AG09319 (cell line): ENCODE results near the gene EFR3B.

Experiments
- DNase-seq: peaks from one replicate; pipeline ENCODE4 v3.0.0-alpha.2; 2010; ENCODE audit warnings: low read depth; ENCODE audit errors: extremely low read depth
- TF ChIP-seq, protein P1 (sequence below): IDR thresholded peaks from 2 replicates; pipeline ENCODE4 v1.5.1; 2011; ENCODE audit warnings: low read depth, mild to moderate bottlenecking, inconsistent platforms, low read length, moderate library complexity

EFR3B gene

DNA sequence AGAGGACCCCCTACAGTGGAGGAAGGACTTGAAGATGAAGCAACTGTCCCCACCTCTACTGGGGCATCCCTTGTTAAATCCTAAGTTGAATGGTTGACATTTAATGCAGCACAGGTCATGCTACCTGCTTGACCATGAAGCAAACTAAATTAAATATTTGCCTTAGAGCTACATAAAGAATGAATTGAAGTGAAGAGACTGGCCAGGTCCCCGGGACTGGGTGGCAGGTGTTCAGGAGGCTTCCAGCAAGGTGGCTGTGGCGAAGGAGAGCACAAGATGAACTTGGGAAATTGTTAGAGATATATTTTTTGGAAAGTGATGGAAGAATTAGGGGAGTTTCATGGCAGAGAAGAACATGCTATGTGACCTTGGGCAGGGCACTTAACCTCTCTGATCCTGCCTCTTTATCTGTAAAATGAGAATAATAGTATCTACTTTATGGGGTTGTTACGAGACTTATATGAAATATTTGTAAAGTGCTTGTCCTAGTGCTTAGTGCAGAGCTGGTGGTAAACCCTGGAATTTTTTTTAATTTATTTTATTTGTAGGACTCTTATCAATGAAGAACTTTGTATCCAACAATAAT lies 37.3 kb downstream of the EFR3B start:
- no peak for DNase-seq
- TF ChIP-seq, protein P1, sequence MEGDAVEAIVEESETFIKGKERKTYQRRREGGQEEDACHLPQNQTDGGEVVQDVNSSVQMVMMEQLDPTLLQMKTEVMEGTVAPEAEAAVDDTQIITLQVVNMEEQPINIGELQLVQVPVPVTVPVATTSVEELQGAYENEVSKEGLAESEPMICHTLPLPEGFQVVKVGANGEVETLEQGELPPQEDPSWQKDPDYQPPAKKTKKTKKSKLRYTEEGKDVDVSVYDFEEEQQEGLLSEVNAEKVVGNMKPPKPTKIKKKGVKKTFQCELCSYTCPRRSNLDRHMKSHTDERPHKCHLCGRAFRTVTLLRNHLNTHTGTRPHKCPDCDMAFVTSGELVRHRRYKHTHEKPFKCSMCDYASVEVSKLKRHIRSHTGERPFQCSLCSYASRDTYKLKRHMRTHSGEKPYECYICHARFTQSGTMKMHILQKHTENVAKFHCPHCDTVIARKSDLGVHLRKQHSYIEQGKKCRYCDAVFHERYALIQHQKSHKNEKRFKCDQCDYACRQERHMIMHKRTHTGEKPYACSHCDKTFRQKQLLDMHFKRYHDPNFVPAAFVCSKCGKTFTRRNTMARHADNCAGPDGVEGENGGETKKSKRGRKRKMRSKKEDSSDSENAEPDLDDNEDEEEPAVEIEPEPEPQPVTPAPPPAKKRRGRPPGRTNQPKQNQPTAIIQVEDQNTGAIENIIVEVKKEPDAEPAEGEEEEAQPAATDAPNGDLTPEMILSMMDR: no peak

DNA sequence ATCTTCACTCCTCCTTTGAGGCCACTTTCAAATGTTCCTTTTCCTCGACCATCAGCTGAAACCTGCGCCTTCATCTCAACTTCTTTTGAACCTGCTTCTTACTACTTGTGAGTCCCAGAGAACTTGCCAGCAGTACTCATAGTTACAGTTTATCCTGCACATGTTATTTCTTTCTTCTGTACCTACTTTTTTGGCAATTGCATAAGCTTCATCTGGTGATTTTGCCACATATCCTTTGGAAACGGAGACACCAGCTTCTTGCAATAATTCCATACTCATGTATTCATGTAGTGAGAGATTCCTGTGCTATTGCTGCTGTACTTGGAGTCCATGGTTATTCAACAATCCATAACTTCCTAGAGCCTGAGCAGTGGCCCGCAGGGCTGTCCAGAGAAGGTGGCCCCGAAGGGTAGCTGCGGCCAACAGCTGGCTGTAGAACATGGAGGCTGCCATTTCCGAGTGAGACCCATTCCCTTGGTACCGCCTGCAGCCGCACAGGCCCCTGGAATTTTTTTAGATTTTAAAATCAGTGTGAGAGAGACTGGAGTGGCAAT lies 39.4 kb downstream of the EFR3B start:
- TF ChIP-seq, protein P1: no peak
- DNase-seq: no peak

DNA sequence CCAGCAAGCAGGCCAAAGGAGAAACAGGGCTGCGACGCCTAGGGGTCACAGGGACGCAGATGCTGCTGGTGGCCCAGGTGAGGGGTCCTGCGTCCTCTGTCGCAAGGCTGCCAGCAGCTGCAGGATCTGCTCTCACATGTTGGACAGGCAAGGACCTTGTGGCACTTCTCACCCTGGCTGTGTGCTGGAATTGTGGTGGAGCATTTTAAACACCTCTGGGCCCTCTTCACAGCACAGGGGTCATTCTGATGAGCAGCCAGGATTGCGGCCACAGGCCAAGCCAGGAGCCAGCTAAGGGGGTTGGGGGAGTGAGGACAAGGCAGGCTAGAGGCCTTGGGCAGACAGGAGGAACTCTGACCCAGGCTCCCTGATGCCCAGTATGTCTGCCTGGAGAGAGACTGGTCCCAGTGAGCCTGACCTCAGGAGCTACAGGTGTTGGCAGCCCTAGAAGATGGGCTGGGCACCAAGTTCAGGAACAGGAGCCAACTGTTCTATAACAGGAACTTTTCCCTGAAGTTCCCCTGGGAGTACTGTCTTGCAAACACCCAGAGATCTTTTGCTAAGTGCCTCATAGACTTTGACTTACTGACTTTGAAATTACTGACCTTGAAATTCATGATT lies 40.2 kb downstream of the EFR3B start:
- TF ChIP-seq, protein P1: no peak

DNA sequence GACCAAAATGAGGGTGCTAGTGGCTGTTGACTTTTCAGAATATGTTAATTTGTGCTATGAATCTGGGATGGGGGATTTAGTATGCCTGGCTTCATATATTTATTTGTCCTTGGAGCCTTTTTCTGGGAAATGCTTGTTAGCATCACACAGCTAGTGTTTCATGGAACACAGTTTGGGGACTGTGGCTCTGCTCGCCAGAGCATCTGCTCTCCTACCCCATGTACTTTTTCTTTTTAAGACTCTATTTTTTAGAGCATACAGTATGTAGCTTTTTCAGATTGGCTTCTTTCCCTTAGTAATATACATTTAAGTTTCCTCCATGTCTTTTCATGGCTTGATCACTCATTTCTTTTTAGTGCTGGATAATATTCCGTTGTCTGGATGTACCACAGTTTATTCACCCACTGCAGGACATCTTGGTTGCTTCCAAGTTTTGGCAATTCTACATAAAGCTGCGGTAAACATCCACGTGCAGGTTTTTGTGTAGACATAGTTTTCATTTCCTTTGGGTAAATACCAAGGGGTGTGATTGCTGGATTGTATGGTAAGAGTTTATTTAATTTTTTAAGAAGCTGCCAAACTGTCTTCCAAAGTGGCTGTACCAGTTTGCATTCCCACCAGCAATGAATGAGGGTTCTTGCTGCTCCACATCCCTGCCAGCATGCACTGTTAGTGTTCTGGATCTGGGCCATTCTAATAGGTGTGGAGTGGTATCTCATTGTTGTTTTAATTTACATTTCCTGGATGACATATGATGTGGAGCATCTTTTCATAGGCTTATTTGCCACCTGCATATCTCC lies 44.1 kb downstream of the EFR3B start:
- no peak for DNase-seq
- TF ChIP-seq, protein P1: no peak

More for the DNA sequence above, 40.2 kb downstream of the EFR3B start:
- DNase-seq: no peak

DNA sequence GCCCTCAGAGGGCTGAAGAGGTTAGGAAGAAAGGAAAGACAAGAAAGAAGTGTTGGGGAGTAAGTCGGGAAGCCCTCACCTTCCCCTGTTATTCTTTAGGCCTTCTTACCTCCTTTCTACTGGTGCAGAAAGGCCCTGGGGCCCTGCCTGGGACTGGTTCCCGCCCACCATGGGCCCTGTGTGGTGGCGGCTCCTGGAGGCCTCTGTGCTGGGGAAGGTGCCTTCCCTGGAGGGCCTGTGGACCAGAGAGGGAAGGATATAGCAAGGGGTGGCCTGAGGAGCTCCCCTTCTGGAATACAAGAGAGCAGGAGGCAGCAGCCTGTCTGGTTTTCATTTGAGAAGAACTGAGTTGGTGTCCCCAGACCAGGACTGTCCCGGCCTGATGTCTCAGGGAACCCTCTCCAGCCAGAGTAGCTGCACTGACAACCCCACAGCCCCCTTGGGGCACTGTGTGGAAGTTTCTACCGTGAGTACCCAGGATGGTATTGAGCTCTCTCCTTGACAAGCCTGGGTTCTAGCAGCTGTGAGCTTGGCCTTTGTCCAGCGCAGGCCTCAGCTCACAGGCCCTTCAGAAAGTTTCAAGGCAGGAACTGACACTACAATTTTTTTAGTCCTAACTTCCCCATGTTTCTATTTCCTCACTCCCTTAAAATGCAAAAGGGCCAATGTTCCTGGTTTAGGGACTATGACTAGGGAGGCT lies 47.1 kb downstream of the EFR3B start:
- TF ChIP-seq, protein P1: no peak
- no peak for DNase-seq

DNA sequence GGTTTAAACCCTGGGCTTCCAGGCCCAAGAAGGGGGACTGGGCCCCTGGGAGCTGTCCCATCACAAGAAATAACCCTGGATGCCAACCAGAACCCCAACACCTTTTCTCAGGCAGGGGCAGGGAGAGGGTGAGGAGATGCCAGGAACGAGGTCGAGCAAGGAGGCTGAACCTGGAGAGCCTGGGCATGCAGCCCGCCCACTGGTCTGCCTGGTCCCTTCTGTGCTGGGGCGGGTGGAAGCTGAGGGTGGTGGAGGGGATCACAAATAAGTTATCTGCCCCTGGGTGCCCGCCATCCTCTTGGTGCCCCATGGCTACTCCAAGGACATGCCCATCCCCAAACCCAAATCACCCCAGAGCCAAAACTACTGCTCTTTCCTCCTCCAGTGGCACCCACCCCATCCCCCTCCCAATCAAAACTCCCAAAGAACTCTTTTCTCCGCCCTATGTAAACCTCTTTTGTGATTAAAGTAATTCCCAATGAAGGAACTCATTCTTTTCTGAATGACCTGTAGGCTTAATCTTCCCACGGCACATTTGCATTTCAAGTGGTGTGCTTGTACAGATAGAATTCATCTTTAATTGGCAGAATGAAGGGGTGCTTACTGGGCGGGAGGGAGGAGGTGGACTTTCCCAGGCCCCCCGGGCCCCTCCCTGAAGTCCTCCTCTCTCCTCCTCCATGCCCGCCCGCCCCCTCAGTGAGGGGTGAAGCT lies 47.9 kb downstream of the EFR3B start:
- no peak for DNase-seq
- TF ChIP-seq, protein P1: no peak
